Measurements from ENCODE around the gene ACBD6. TPM values are rescaled to one million over a fixed set of nuclear protein-coding genes. Genes with fewer than 3 reads are reported as not detected.

Gene ACBD6
- total and polyA plus RNA-seq, 9 donors = 31.0 to 56.0 (median 42.7) TPM

DNA sequence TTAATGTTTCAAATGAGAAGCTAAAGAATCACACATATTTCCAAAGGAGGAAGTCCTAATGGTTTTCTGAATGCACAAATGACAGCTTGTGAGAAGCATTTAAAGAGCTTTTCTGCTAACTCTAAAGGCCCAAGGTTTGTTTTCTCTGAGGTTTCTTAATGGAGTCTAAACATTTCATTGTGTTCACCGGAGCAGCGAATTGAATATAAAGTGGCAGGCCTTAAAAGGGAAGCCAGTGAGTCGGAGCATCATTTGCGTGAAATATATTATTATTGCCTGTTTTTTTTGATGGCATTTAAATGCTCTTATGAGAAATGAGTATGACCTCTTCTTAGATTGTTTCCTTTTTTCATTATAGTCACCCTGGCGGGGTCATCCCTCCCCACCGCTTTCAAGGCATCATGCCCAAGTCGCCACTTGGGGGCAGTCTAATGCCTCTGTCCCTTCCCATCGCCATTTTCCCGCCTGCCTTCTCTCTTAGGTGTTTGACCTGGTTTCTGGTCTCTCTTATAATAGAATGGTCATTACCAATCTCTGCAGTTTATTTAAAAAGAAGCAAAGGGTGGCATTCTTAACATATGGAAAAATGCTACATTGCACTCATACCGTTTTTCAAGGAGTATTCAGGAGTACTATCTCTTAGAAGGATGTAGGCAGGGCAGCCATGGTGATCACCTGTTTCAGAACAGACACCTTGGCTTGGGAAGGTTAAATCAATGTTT is 31.1 kb upstream of the ACBD6 start:
- no peaks in the 10 kb centered on the region for H3K9me3 ChIP-seq
- no peaks in the 10 kb centered on the region for H3K36me3 ChIP-seq
- H3K27ac ChIP-seq = no peak overlapping the region
- 42 to 46% (median 43%) methylated on average over 10 of the region's 10 CpGs for WGBS, 3 donors
- peak; percentile 34 to 69 (median 61) for DNase-seq
- no peak overlapping the region for H3K4me3 ChIP-seq
- no peaks in the 10 kb centered on the region for H3K4me1 ChIP-seq (ENCODE audit: insufficient read depth)
- intact Hi-C loops (cut with DNase I) = loop anchor here (5.0 to 10.0 kb wide), 3 partner anchors 321 to 329 kb away; no protein-coding TSS in a partner anchor
- no peaks in the 10 kb centered on the region for H3K27me3 ChIP-seq
- TF ChIP-seq EP300 (IDR thresholded peaks at IDR 0.05) (no peak), POLR2A (IDR thresholded peaks at IDR 0.05) (no peak)
- TF ChIP-seq, protein P1, sequence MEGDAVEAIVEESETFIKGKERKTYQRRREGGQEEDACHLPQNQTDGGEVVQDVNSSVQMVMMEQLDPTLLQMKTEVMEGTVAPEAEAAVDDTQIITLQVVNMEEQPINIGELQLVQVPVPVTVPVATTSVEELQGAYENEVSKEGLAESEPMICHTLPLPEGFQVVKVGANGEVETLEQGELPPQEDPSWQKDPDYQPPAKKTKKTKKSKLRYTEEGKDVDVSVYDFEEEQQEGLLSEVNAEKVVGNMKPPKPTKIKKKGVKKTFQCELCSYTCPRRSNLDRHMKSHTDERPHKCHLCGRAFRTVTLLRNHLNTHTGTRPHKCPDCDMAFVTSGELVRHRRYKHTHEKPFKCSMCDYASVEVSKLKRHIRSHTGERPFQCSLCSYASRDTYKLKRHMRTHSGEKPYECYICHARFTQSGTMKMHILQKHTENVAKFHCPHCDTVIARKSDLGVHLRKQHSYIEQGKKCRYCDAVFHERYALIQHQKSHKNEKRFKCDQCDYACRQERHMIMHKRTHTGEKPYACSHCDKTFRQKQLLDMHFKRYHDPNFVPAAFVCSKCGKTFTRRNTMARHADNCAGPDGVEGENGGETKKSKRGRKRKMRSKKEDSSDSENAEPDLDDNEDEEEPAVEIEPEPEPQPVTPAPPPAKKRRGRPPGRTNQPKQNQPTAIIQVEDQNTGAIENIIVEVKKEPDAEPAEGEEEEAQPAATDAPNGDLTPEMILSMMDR (IDR thresholded peaks at IDR 0.05) = peak; percentile 45 to 48 (median 47)

DNA sequence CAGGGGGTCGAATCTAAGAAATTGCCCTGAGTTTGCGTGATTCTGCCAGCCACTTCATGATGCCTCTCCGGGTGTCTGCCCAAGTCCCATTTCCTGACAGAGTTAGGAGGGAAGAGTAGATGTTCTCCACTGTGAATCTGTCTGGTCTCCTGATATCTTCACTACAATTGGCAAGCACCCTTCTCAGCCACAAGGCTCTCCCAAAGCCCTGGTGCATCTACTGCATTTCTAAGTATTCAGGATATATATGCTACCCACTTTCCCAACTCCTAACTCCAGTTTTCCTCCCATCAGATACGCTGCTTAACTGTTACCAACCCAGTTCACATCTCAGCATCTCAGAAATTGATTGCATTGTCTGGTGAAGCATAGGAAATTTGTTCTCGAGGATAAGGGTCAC is 30.5 kb upstream of the ACBD6 start:
- WGBS, 3 donors = 84 to 85% (median 84%) methylated on average over 5 of the region's 5 CpGs
- intact Hi-C loops (cut with DNase I) = loop anchor here (5.0 to 10.0 kb wide), 3 partner anchors 322 to 329 kb away; no protein-coding TSS in a partner anchor
- no peaks in the 10 kb centered on the region for H3K27me3 ChIP-seq
- no peaks in the 10 kb centered on the region for H3K9me3 ChIP-seq
- H3K4me1 ChIP-seq (ENCODE audit: insufficient read depth) = no peaks in the 10 kb centered on the region
- TF ChIP-seq EP300 (IDR thresholded peaks at IDR 0.05) (no peak), POLR2A (IDR thresholded peaks at IDR 0.05) (no peak)
- TF ChIP-seq, protein P1 (IDR thresholded peaks at IDR 0.05) = no peak
- H3K27ac ChIP-seq = no peak overlapping the region
- H3K36me3 ChIP-seq = no peaks in the 10 kb centered on the region
- DNase-seq = no peak
- no peak overlapping the region for H3K4me3 ChIP-seq

DNA sequence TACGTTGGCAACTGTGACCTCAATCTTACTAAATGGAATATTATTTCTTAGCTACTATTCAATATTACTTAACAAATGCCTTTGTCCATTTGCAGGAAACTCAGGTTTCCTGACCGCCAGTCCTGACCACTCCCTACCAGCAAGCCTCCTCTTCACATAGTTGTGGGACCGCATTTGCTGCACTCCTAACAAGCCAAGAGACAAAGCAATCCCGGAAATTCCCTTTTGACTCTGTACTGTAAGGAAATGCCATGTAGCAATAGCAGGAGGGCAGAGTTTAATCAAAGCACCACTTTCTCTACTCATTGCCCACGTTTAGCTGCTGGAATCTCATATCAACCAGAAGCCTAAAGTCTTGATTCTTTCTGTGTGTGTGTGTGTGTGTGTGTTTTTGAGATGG is 28.1 kb upstream of the ACBD6 start:
- no peak overlapping the region for H3K27ac ChIP-seq
- no peak overlapping the region for H3K4me3 ChIP-seq
- H3K9me3 ChIP-seq = no peaks in the 10 kb centered on the region
- 55 to 66% (median 59%) methylated on average over 5 of the region's 5 CpGs for WGBS, 3 donors
- DNase-seq = no peak
- no peaks in the 10 kb centered on the region for H3K27me3 ChIP-seq
- H3K36me3 ChIP-seq = no peaks in the 10 kb centered on the region
- intact Hi-C loops (cut with DNase I) = loop anchor here (5.0 to 10.0 kb wide), 3 partner anchors 324 to 332 kb away; no protein-coding TSS in a partner anchor
- no peak for TF ChIP-seq EP300 (IDR thresholded peaks at IDR 0.05)
- TF ChIP-seq, protein P1 (IDR thresholded peaks at IDR 0.05) = no peak
- H3K4me1 ChIP-seq (ENCODE audit: insufficient read depth) = no peaks in the 10 kb centered on the region

DNA sequence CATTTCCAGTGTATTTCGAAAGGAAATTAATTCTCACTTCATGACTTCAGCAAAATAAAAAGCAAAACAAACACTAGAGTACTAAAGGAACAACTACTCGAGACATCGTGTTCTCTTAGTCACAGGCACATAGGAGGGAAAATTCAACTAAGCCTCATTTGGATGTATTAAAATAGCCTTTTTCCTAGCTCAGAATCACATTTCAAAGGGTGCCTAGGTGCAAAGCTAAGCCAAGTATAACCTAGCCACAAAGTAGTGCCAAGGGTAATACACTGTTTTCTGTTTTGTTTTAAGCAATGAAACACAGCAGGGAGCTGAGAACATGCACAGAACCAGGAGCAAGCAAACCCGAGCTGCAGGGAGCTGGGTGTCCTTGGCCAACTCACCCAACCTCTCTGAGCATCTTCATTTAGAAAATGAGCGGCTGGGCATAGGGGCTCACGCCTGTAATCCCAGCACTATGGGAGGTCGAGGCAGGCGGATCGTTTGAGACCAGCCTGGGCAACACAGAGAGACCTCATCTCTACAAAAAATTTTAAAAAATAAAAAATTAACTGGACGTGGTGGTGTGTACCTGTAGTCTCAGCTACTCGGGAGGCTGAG is 26.6 kb upstream of the ACBD6 start:
- DNase-seq = no peak
- no peaks in the 10 kb centered on the region for H3K4me1 ChIP-seq (ENCODE audit: insufficient read depth)
- H3K9me3 ChIP-seq = no peaks in the 10 kb centered on the region
- TF ChIP-seq EP300 (IDR thresholded peaks at IDR 0.05) (no peak), POLR2A (IDR thresholded peaks at IDR 0.05) (no peak)
- TF ChIP-seq, protein P1 (IDR thresholded peaks at IDR 0.05) = no peak
- 77 to 82% (median 81%) methylated on average over 11 of the region's 11 CpGs for WGBS, 3 donors
- no peak overlapping the region for H3K4me3 ChIP-seq
- no peaks in the 10 kb centered on the region for H3K27me3 ChIP-seq
- no peak overlapping the region for H3K27ac ChIP-seq
- intact Hi-C loops (cut with DNase I) = loop anchor here (10.0 kb wide), 3 partner anchors 626 to 646 kb away; no protein-coding TSS in a partner anchor
- H3K36me3 ChIP-seq = no peaks in the 10 kb centered on the region
